HL-60 (cell line): ENCODE measurements around the gene KCNAB1.

Source experiments
- CTCF ChIP-seq: IDR thresholded peaks from one replicate; pipeline ENCODE4 v1.5.1; 2011; ENCODE audit warnings: low read length, control low read depth, inconsistent platforms; ENCODE audit not compliant: insufficient read depth
- GABPA ChIP-seq: IDR thresholded peaks from 2 replicates; pipeline ENCODE4 v1.6.1; 2012; ENCODE audit warnings: low read depth
- POLR2AphosphoS5 ChIP-seq: IDR thresholded peaks from 2 replicates; pipeline ENCODE4 v1.6.1; 2012; ENCODE audit warnings: low read depth

DNA sequence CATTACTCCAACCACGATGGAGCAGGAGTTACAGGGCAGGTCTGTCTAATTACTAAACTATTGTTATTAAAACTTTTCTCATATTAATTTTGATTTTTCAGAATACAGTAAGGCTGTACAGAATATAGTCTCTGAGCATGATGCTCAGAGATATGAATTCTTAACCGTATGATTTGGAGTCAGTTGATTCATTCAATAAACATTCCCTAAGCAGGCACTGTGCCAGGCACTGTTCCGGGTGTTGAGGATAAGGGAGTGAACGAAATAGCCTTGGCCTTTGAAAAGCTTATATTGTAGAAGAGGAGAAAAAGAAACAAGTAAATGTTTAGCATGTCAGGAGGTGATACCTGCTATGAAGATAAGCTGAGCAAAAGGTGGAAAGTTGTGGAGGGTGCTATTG, 187.3 kb downstream of the KCNAB1 start:
- TF ChIP-seq CTCF = no peak
- no peak for TF ChIP-seq POLR2AphosphoS5
- no peak for TF ChIP-seq GABPA
